Naive thymus-derived CD8-positive, alpha-beta T cell (primary cell): ENCODE data around the gene CHMP3. TPM values are rescaled to one million over a fixed set of nuclear protein-coding genes. Genes with fewer than 3 reads are reported as not detected.
"Not testable (repeated sequence)": the region's sequence is repeated elsewhere in the genome, so short reads cannot be mapped to it uniquely, and the experiment has no call there.

Source experiments
- ATAC-seq, 2 donors: fragments of 150-1000 bp; cut with Tn5 transposase in 1 of 2; sonication (Bioruptor Pico), chemical (Tn5 transposase) in 1 of 2; 1 replicate in 1 of 2; 2 replicates in 1 of 2; pipeline ENCODE4 v1.10.0; 2021; ENCODE audit warnings: mild to moderate bottlenecking in 2 of 2, moderate library complexity in 2 of 2
- POLR2A ChIA-PET: fragments of 350-600 bp; sonication (Branson Sonifier 250); formaldehyde crosslinking; loops from one replicate; lab custom pipeline; 2021; ENCODE audit warnings: antibody characterized with exemption; lab: Charles Lee
- DNase-seq, 10 donors: peaks; one replicate each; pipeline versions ENCODE4 v3.0.0 to v3.0.0-alpha.2; 2020 to 2022
- H3K27ac Mint-ChIP-seq, 10 donors: one replicate each; pipeline ENCODE4 v1.8.0; 2020 to 2022; ENCODE audit warnings: mild to moderate bottlenecking in 10 of 10, mixed read lengths in 10 of 10, moderate library complexity in 4 of 10, inconsistent platforms in 1 of 10
- H3K27me3 Mint-ChIP-seq, 5 donors: one replicate each; pipeline ENCODE4 v1.8.0; 2021 to 2022; ENCODE audit warnings: mixed read lengths in 5 of 5
- H3K36me3 Mint-ChIP-seq, 3 donors: one replicate each; pipeline ENCODE4 v1.8.0; 2020 to 2022; ENCODE audit warnings: mixed read lengths in 3 of 3, mild to moderate bottlenecking in 2 of 3, inconsistent platforms in 1 of 3
- H3K4me1 Mint-ChIP-seq, 4 donors: one replicate each; pipeline ENCODE4 v1.8.0; 2021 to 2022; ENCODE audit warnings: mixed read lengths in 4 of 4
- H3K4me3 Mint-ChIP-seq, 10 donors: one replicate each; pipeline ENCODE4 v1.8.0; 2020 to 2022; ENCODE audit warnings: mild to moderate bottlenecking in 10 of 10, mixed read lengths in 10 of 10, moderate library complexity in 6 of 10, inconsistent platforms in 1 of 10
- H3K9me3 Mint-ChIP-seq, 9 donors: one replicate each; pipeline ENCODE4 v1.8.0; 2020 to 2022; ENCODE audit warnings: mixed read lengths in 9 of 9, mild to moderate bottlenecking in 3 of 9, inconsistent platforms in 1 of 9, moderate library complexity in 1 of 9
- polyA plus RNA-seq, 3 donors: library from polyadenylated mRNA; unstranded; fragments of 300-500 nt; fragmentation: Illumina TruSeq; gene quantifications; one replicate each; pipeline ENCODE4 v1.2.3, GENCODE V29; 2021
- total RNA-seq, 8 experiments: library from RNA in 2 of 8; stranded (reverse) in 2 of 8; gene quantifications; one replicate each; pipeline ENCODE4 v1.2.3 and lab custom pipeline; 2021 to 2026

CHMP3 gene
- total and polyA plus RNA-seq, 5 experiments from 2014 or later: 68.5 to 93.2 (median 70.9) TPM

DNA sequence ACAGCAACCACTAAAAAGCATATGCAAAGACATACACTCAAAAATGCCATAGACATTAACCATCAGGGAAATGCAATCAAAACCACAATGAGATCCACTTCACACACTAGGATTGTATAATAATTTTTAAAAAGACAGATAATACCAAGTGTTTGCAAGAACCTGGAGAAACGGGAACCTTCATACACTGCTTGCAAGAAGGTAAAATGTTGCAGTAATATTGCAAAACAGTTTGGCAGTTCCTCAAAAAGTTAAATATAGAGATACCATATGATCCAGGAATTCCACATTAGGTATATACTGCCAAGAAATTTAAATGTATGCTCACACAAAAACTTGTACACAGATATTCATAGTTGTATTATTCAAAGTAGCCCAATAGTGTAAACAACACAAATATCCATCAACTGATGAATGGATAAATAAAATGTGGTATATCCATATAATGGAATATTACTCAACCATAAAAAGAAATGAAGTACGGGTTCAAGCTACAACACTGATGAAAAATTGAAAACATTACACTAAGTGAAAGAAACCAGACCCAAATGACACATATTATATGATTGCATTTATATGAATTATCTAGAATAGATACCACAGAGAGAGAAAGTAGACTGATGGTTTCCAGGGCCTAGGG is 14.7 kb upstream of the CHMP3 start:
- no peak for DNase-seq
- H3K9me3 Mint-ChIP-seq: peaks cover 0 to 6% (median 0%) of the 10 kb centered on the region in 9 donors
- no peak for ATAC-seq
- H3K4me3 Mint-ChIP-seq: no peak overlapping the region
- no peaks in the 10 kb centered on the region for H3K27me3 Mint-ChIP-seq
- H3K4me1 Mint-ChIP-seq: no peaks in the 10 kb centered on the region
- POLR2A ChIA-PET: no interaction called here
- no peaks in the 10 kb centered on the region for H3K36me3 Mint-ChIP-seq
- no peak overlapping the region for H3K27ac Mint-ChIP-seq

DNA sequence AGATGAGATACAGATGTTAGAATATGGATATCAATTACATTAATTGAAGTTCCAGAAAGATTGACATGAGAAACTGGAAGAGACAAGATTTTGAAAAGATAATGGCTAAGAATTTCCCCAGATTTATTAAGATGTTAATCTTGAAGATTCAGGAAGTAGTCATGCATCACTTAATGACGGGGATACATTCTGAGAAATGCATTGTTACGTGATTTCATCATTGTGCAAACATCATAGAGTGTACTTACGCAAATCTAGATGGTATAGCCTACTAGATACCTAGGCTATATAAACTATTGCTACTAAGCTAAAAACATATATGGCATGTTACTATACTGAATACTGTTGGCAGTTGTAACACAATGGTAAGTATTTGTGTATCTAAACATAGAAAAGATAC is 6.8 kb upstream of the CHMP3 start:
- Mint-ChIP-seq H3K4me1 (no peaks in the 10 kb centered on the region), H3K36me3 (no peaks in the 10 kb centered on the region), H3K27me3 (peaks cover 0 to 7% (median 0%) of the 10 kb centered on the region in 5 donors), H3K4me3 (no peak overlapping the region), H3K27ac (no peak overlapping the region), H3K9me3 (no peaks in the 10 kb centered on the region)
- no peak for ATAC-seq
- POLR2A ChIA-PET: interaction anchor here (0.7 kb wide), 2 partner anchors 13 to 58 kb away, joined by 3 read pairs; no protein-coding TSS in a partner anchor
- DNase-seq: no peak

DNA sequence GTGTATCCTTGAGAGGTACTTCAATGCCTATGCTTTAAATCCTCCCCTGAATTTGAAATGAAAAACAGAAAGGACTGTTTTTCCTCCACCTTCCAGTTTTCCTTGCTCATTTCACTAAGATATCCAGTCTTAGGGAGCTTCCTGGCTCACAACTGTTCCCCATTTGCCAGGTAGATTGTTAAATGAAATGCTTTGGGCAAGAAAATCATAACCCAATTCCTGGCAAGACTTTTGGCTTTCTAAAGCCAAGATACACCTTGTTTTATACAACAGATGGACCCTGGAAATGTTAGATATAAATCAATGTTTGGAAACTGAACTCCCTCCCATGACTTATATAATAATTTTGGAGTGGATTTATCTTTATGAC is 3.6 kb upstream of the CHMP3 start:
- POLR2A ChIA-PET: no interaction called here
- Mint-ChIP-seq H3K9me3 (no peaks in the 10 kb centered on the region), H3K27ac (no peak overlapping the region), H3K36me3 (peaks cover 0 to 5% (median 0%) of the 10 kb centered on the region in 3 donors), H3K4me3 (no peak overlapping the region), H3K4me1 (peaks cover 11 to 20% (median 17%) of the 10 kb centered on the region in 4 donors), H3K27me3 (peaks cover 0 to 7% (median 0%) of the 10 kb centered on the region in 5 donors)
- ATAC-seq (no peak), DNase-seq (no peak)

DNA sequence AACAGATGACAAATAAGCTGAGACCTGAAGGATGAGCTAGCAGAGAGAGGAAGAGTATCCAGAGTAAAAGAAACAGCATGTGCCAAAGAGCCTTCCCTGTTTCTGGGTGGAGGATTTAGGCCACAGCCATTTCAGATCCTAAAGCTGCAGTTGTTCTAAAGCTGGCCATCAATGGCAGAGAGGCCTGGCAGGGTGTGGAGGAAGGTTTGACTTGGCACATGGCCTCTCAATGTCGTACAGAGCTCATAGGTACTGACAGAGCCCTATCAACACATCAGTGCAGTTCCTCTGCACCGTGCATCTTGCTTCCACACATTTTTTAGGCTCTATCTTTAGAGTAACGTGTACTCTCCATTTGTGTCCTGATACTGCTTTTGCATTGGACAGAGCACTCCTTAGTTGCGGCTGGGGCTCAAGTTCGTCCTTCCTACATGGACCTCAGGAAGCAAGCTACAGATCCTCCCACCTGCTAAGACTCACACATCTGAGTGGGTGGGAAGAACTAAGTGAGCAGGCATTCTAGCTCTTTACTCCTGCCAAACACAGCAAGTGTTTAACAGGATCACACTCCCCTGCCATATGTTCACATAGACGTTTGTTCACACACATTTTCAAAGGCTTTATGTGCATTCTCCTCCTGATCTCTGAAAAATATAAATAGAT is 3.0 kb upstream of the CHMP3 start:
- H3K36me3 Mint-ChIP-seq: peaks cover 0 to 5% (median 0%) of the 10 kb centered on the region in 3 donors
- DNase-seq (no peak), ATAC-seq (no peak)
- POLR2A ChIA-PET: interaction anchor here (0.5 kb wide), 1 partner anchor 231 kb away, joined by 3 read pairs; no protein-coding TSS in a partner anchor
- H3K9me3 Mint-ChIP-seq: no peaks in the 10 kb centered on the region
- no peak overlapping the region for H3K4me3 Mint-ChIP-seq
- no peak overlapping the region for H3K27ac Mint-ChIP-seq
- H3K4me1 Mint-ChIP-seq: peaks cover 12 to 26% (median 22%) of the 10 kb centered on the region in 4 donors
- H3K27me3 Mint-ChIP-seq: peaks cover 0 to 7% (median 0%) of the 10 kb centered on the region in 5 donors

DNA sequence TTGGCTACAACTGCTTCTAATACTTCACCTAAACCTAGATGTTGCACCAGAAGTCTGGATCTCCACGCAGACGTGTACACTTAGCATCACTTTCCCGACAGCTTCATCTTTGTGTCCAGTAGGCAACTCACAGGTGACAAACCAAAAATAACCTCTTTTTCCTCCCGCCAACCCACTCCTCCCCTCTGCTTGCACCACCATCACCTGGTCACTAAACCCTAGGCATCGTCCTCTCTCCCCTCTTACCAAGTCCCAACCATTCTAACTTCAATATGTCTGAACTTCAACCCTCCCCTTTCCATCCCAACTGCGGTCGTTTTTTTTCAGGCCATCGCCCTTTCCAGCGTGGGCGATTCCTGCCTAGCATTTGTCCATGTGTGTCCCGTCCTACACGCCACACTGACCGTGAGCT is 413 bp upstream of the CHMP3 start:
- peaks cover 20 to 37% (median 27%) of the 10 kb centered on the region in 4 donors for H3K4me1 Mint-ChIP-seq
- no peak for ATAC-seq
- H3K36me3 Mint-ChIP-seq: peaks cover 0 to 5% (median 2%) of the 10 kb centered on the region in 3 donors
- H3K27ac Mint-ChIP-seq: peak overlapping the region; percentile 95 to 100 (median 99)
- no peaks in the 10 kb centered on the region for H3K9me3 Mint-ChIP-seq
- DNase-seq: no peak
- POLR2A ChIA-PET: interaction anchor here (0.8 to 4.6 kb wide), 8 partner anchors 11 to 122 kb away, joined by 4 to 50 read pairs (median 6); partner anchors contain the start of gene KDM3A
- peaks cover 0 to 7% (median 0%) of the 10 kb centered on the region in 5 donors for H3K27me3 Mint-ChIP-seq
- H3K4me3 Mint-ChIP-seq: peak overlapping the region; percentile 90 to 98 (median 96)

DNA sequence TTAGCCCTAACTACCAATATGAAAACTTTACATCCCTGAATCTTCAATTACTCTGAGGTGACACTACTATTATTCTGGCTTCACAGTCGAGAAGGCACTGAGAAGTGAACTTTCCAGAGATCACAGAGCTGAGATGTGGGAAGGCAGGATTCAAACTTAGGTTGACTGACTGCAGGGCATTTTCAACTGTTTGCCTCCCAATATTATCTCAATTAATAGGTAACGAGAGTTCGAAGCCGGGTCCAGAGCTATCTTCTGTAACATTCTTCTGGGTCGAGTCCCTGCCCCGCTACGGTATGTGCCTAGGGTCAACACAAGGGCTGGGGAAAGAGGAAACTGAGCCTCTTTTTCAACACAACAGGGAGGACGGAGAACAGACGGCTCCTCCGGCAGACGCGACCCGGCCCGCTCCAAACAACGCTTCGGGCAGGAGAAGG is 740 bp downstream of the CHMP3 start:
- Mint-ChIP-seq H3K27ac (peak overlapping the region; percentile 95 to 100 (median 99)), H3K4me3 (peak overlapping the region; percentile 90 to 98 (median 96)), H3K9me3 (no peaks in the 10 kb centered on the region), H3K27me3 (peaks cover 0 to 7% (median 0%) of the 10 kb centered on the region in 5 donors), H3K36me3 (peaks cover 0 to 5% (median 5%) of the 10 kb centered on the region in 3 donors), H3K4me1 (peaks cover 23 to 37% (median 28%) of the 10 kb centered on the region in 4 donors)
- no peak for ATAC-seq
- POLR2A ChIA-PET: interaction anchor here (0.6 to 4.6 kb wide), 14 partner anchors 10 to 245 kb away, joined by 3 to 50 read pairs (median 6); partner anchors contain the start of gene KDM3A
- no peak for DNase-seq

DNA sequence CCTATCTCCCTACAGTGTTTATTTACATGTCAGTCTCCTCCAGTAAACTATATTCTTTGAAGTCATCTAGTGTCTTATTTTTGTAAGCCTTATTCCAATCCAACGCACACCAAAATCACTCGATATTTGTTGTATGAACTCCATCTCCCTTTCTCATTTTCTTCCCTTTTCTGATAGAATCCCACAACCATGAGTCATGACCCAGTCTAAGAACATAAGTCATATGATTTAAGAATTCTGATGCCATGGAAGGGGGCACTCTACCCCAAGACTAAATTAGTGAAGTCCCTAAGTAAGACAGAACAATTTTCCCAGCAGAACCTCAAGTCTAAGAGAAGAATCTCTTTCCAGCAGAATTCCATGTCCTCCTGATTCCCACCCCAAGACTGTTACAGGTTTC is 5.4 kb downstream of the CHMP3 start:
- H3K36me3 Mint-ChIP-seq: peaks cover 0 to 5% (median 5%) of the 10 kb centered on the region in 3 donors
- H3K9me3 Mint-ChIP-seq: no peaks in the 10 kb centered on the region
- DNase-seq (no peak), ATAC-seq (no peak)
- POLR2A ChIA-PET: interaction anchor here (0.6 kb wide), 1 partner anchor 397 kb away, joined by 3 read pairs; no protein-coding TSS in a partner anchor
- H3K27ac Mint-ChIP-seq: no peak overlapping the region
- H3K27me3 Mint-ChIP-seq: no peaks in the 10 kb centered on the region
- peaks cover 20 to 50% (median 36%) of the 10 kb centered on the region in 4 donors for H3K4me1 Mint-ChIP-seq
- no peak overlapping the region for H3K4me3 Mint-ChIP-seq

DNA sequence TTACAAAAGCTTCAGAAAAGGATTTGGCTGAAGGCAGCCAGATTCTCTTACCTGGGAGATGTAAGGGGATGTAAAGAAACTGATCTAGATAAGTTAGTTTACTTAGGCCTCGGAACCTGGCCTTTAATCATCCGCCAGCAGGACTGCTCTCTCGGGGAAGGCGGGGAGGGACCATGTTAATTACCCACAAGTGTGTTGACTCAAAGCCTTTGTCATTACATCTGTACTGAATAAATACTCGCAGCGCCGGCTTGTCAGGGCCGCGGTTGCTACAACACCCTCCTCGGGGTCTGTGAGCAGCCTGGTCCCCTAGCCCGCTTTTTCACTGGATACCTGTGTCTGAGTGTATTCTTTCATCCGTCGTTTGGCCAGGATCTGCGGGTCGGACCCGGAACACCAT is 6.7 kb downstream of the CHMP3 start:
- no peaks in the 10 kb centered on the region for H3K27me3 Mint-ChIP-seq
- H3K9me3 Mint-ChIP-seq: no peaks in the 10 kb centered on the region
- no peak for DNase-seq
- peaks cover 0 to 5% (median 2%) of the 10 kb centered on the region in 3 donors for H3K36me3 Mint-ChIP-seq
- no peak overlapping the region for H3K4me3 Mint-ChIP-seq
- peaks cover 19 to 50% (median 38%) of the 10 kb centered on the region in 4 donors for H3K4me1 Mint-ChIP-seq
- H3K27ac Mint-ChIP-seq: no peak overlapping the region
- no peak for ATAC-seq
- POLR2A ChIA-PET: interaction anchor here (0.9 kb wide), 1 partner anchor 66 kb away, joined by 6 read pairs; no protein-coding TSS in a partner anchor

DNA sequence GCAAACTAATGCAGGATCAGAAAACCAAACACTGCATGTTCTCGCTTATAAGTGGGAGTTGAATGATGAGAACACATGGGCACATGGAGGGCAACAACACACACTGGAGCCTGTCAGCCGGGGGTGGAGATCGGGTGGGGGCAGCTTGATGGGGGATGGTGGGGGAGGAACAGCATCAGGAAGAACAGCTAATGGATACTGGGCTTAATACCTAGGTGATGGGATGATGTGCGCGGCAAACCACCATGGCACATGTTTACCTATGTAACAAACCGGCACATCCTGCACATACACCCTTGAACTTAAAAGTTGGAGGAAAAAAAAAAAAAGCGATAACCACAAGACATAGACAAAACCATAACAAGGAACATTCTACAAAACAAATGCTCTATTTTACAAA is 10.4 kb downstream of the CHMP3 start:
- peaks cover 4 to 13% (median 12%) of the 10 kb centered on the region in 3 donors for H3K36me3 Mint-ChIP-seq
- H3K9me3 Mint-ChIP-seq: peaks cover 0 to 3% (median 0%) of the 10 kb centered on the region in 9 donors
- POLR2A ChIA-PET: interaction anchor here (0.6 to 3.5 kb wide), 6 partner anchors 9 to 112 kb away, joined by 4 to 50 read pairs (median 6); partner anchors contain the start of genes CHMP3 and KDM3A
- DNase-seq: peak in 9 of 10 donors; percentile 22 to 78 (median 46)
- H3K4me1 Mint-ChIP-seq: peaks cover 9 to 52% (median 32%) of the 10 kb centered on the region in 4 donors
- no peaks in the 10 kb centered on the region for H3K27me3 Mint-ChIP-seq
- H3K4me3 Mint-ChIP-seq: peak overlapping the region; percentile 64 to 92 (median 86)
- peak; percentile 93 to 95 for ATAC-seq
- peak overlapping the region in 9 of 10 donors; percentile 72 to 98 (median 96) for H3K27ac Mint-ChIP-seq

DNA sequence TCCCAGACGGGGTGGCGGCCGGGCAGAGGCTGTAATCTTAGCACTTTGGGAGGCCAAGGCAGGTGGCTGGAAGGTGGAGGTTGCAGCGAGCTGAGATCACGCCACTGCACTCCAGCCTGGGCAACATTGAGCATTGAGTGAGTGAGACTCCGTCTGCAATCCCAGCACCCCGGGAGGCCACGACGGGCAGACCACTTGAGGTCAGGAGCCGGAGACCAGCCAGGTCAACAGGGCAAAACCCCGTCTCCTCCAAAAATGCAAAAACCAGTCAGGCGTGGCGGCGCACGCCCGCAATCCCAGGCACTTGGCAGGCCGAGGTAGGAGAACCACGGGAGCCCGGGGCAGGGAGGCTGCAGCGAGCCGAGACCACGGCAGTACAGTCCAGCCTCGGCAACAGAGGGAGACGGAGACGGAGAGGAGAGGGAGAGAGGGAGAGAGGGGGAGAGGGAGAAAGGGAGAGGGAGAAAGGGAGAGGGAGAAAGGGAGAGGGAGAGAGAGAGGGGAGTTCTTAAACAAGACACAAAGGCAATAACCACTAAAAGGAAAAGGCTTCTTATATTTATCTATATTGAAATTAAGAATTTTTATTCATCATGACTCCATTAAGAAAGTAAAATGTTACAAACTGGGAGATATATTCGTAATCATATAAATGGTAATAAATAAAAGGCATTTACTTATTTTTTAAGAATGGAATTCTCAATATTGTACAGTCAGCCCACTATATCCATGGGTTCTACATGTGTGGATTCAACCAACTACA is 13.1 kb downstream of the CHMP3 start:
- H3K4me3 Mint-ChIP-seq, DNase-seq, POLR2A ChIA-PET, ATAC-seq, H3K27me3 Mint-ChIP-seq: not testable (repeated sequence)
- Mint-ChIP-seq H3K9me3 (peaks cover 0 to 19% (median 4%) of the 10 kb centered on the region in 9 donors), H3K4me1 (peaks cover 7 to 51% (median 32%) of the 10 kb centered on the region in 4 donors), H3K36me3 (peaks cover 11 to 38% (median 32%) of the 10 kb centered on the region in 3 donors), H3K27ac (peak overlapping the region in 6 of 10 donors; percentile 11 to 81 (median 32))

DNA sequence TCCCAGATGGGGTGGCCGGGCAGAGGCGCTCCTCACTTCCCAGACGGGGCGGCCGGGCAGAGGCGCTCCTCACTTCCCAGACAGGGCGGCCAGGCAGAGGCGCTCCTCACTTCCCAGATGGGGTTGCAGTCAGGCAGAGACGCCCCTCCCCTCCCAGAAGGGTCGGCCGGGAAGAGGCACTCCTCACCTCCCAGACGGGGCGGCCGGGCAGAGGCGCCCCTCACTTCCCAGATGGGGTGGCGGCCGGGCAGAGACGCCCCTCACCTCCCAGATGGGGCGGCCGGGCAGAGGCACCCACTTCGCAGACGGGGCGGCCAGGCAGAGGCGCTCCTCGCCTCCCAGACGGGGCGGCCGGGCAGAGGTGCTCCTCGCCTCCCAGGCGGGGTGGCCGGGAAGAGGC is 13.8 kb downstream of the CHMP3 start:
- Mint-ChIP-seq H3K36me3 (peaks cover 11 to 41% (median 35%) of the 10 kb centered on the region in 3 donors), H3K9me3 (peaks cover 0 to 19% (median 4%) of the 10 kb centered on the region in 9 donors)
- not testable (repeated sequence) for H3K27ac Mint-ChIP-seq

DNA sequence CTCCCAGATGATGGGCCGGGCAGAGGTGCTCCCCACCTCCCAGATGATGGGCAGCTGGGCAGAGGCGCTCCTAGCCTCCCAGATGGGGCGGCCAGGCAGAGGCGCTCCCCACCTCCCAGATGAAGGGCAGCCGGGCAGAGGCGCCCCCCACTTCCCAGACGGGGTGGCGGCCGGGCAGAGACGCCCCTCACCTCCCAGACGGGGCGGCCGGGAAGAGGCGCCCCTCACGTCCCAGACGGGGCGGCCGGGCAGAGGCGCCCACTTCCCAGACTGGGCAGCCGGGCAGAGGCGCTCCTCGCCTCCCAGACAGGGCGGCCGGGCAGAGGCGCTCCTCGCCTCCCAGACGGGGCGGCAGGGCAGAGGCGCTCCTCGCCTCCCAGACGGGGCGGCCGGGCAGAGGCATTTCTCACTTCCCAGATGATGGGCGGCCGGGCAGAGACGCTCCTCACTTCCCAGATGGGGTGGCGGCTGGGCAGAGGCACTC is 14.3 kb downstream of the CHMP3 start:
- POLR2A ChIA-PET, H3K27me3 Mint-ChIP-seq, H3K27ac Mint-ChIP-seq, H3K4me3 Mint-ChIP-seq, DNase-seq, ATAC-seq: not testable (repeated sequence)
- peaks cover 0 to 19% (median 4%) of the 10 kb centered on the region in 9 donors for H3K9me3 Mint-ChIP-seq
- peaks cover 11 to 43% (median 35%) of the 10 kb centered on the region in 3 donors for H3K36me3 Mint-ChIP-seq
- peaks cover 7 to 44% (median 28%) of the 10 kb centered on the region in 4 donors for H3K4me1 Mint-ChIP-seq

More for the DNA sequence above, 13.8 kb downstream of the CHMP3 start:
- peaks cover 7 to 46% (median 29%) of the 10 kb centered on the region in 4 donors for H3K4me1 Mint-ChIP-seq
- H3K4me3 Mint-ChIP-seq, DNase-seq, H3K27me3 Mint-ChIP-seq, ATAC-seq, POLR2A ChIA-PET: not testable (repeated sequence)
